H9 (cell line): ENCODE results near the gene IMPACT. TPM values are rescaled to one million over a fixed set of nuclear protein-coding genes. Genes with fewer than 3 reads are reported as not detected.

Experiments
- DNase-seq: peaks from one replicate; pipeline ENCODE4 v3.0.0-alpha.2; 2017
- H2AFZ ChIP-seq: one replicate; pipeline ENCODE4 v1.6.1; 2013; ENCODE audit warnings: mild to moderate bottlenecking, low read length, control low read depth, moderate library complexity
- H2AK5ac ChIP-seq: 2 replicates; pipeline ENCODE4 v1.6.1; 2013; ENCODE audit warnings: low read length, control low read depth, mixed read lengths; ENCODE audit not compliant: insufficient read length
- H2BK120ac ChIP-seq: one replicate; pipeline ENCODE4 v1.6.1; 2013; ENCODE audit warnings: low read depth, mild to moderate bottlenecking, low read length, control low read depth, inconsistent platforms; ENCODE audit not compliant: poor library complexity, severe bottlenecking
- H2BK12ac ChIP-seq: 2 replicates; pipeline ENCODE4 v1.6.1; 2013; ENCODE audit warnings: low read length, control low read depth, mixed read lengths, low read depth; ENCODE audit not compliant: insufficient read length
- H2BK15ac ChIP-seq: 2 replicates; pipeline ENCODE4 v1.6.1; 2013; ENCODE audit warnings: low read depth, low read length, control low read depth
- H2BK20ac ChIP-seq: one replicate; pipeline ENCODE4 v1.6.1; 2013; ENCODE audit warnings: low read depth, mild to moderate bottlenecking, low read length, control low read depth, inconsistent platforms; ENCODE audit not compliant: poor library complexity, severe bottlenecking
- H2BK5ac ChIP-seq: 2 replicates; pipeline ENCODE4 v1.6.1; 2013; ENCODE audit warnings: low read length, control low read depth, mixed read lengths; ENCODE audit not compliant: insufficient read length
- H3K14ac ChIP-seq: 2 replicates; pipeline ENCODE4 v1.6.1; 2013; ENCODE audit warnings: low read length, control low read depth; ENCODE audit not compliant: insufficient read depth
- H3K18ac ChIP-seq: 2 replicates; pipeline ENCODE4 v1.6.1; 2013; ENCODE audit warnings: low read depth, mild to moderate bottlenecking, mixed read lengths, low read length, control low read depth; ENCODE audit not compliant: insufficient read length
- H3K23ac ChIP-seq: 2 replicates; pipeline ENCODE4 v1.6.1; 2013; ENCODE audit warnings: low read length, control low read depth, mixed read lengths, low read depth; ENCODE audit not compliant: insufficient read length
- H3K23me2 ChIP-seq: 2 replicates; pipeline ENCODE4 v1.6.1; 2013; ENCODE audit warnings: low read depth, mild to moderate bottlenecking, mixed read lengths, low read length, control low read depth; ENCODE audit not compliant: insufficient read length, poor library complexity, severe bottlenecking
- H3K27ac ChIP-seq: 2 replicates; pipeline ENCODE4 v1.5.1; 2013; ENCODE audit warnings: low read length, control low read depth, mixed read lengths, low read depth; ENCODE audit not compliant: insufficient read length
- H3K27me3 ChIP-seq: 2 replicates; pipeline ENCODE4 v1.6.1; 2013; ENCODE audit warnings: low read length, control low read depth, inconsistent platforms; ENCODE audit not compliant: insufficient read depth
- H3K4ac ChIP-seq: 2 replicates; pipeline ENCODE4 v1.6.1; 2013; ENCODE audit warnings: low read depth, mild to moderate bottlenecking, control low read depth, inconsistent platforms, low read length, moderate library complexity
- H3K4me1 ChIP-seq: 2 replicates; pipeline ENCODE4 v1.6.1; 2013; ENCODE audit warnings: low read length, control low read depth, inconsistent platforms; ENCODE audit not compliant: insufficient read depth
- H3K4me2 ChIP-seq: 2 replicates; pipeline ENCODE4 v1.6.1; 2013; ENCODE audit warnings: low read length, control low read depth, mixed read lengths; ENCODE audit not compliant: insufficient read length, insufficient read depth
- H3K56ac ChIP-seq: 2 replicates; pipeline ENCODE4 v1.6.1; 2013; ENCODE audit warnings: low read depth, mild to moderate bottlenecking, mixed read lengths, low read length, control low read depth; ENCODE audit not compliant: insufficient read length
- H3K79me1 ChIP-seq: 2 replicates; pipeline ENCODE4 v1.6.1; 2013; ENCODE audit warnings: low read depth, mild to moderate bottlenecking, moderate library complexity, low read length, control low read depth, inconsistent platforms; ENCODE audit not compliant: insufficient read depth, poor library complexity, severe bottlenecking
- H3K79me2 ChIP-seq: 2 replicates; pipeline ENCODE4 v1.6.1; 2013; ENCODE audit warnings: low read length, control low read depth, inconsistent platforms; ENCODE audit not compliant: insufficient read depth
- H3K9ac ChIP-seq: 2 replicates; pipeline ENCODE4 v1.6.1; 2013; ENCODE audit warnings: low read length, control low read depth, mixed read lengths; ENCODE audit not compliant: insufficient read length; ENCODE audit errors: extremely low read depth
- H3K9me3 ChIP-seq: one replicate; pipeline ENCODE4 v1.6.1; 2013; ENCODE audit warnings: low read depth, low read length, inconsistent platforms; ENCODE audit not compliant: control insufficient read depth
- H3T11ph ChIP-seq: one replicate; pipeline ENCODE4 v1.6.1; 2013; ENCODE audit warnings: mild to moderate bottlenecking, low read length, control low read depth, inconsistent platforms
- H4K20me1 ChIP-seq: one replicate; pipeline ENCODE4 v1.6.1; 2013; ENCODE audit not compliant: control insufficient read depth, insufficient read length, insufficient read depth
- H4K5ac ChIP-seq: 2 replicates; pipeline ENCODE4 v1.6.1; 2013; ENCODE audit warnings: low read depth, mild to moderate bottlenecking, mixed read lengths, low read length, control low read depth; ENCODE audit not compliant: insufficient read length
- H4K8ac ChIP-seq: replicated peaks from 2 replicates; pipeline ENCODE4 v1.6.1; 2013; ENCODE audit warnings: low read length, control low read depth, mixed read lengths, low read depth; ENCODE audit not compliant: insufficient read length
- H4K91ac ChIP-seq: 2 replicates; pipeline ENCODE4 v1.6.1; 2013; ENCODE audit warnings: low read depth, mild to moderate bottlenecking, moderate library complexity, mixed read lengths, low read length, control low read depth; ENCODE audit not compliant: insufficient read length
- H3K27ac Mint-ChIP-seq, 3 experiments: 2 replicates in 2 of 3; 3 replicates in 1 of 3; pipeline ENCODE4 v1.8.0; 2020 to 2021; ENCODE audit warnings: mixed read lengths in 3 of 3, mild to moderate bottlenecking in 1 of 3, moderate library complexity in 1 of 3
- H3K27me3 Mint-ChIP-seq: 2 replicates; pipeline ENCODE4 v1.8.0; 2021; ENCODE audit warnings: low read depth, mild to moderate bottlenecking, moderate library complexity, mixed read lengths
- H3K36me3 Mint-ChIP-seq, 3 experiments: 2 replicates in 2 of 3; 3 replicates in 1 of 3; pipeline ENCODE4 v1.8.0; 2020 to 2021; ENCODE audit warnings: low read depth in 3 of 3, mixed read lengths in 3 of 3; ENCODE audit not compliant: insufficient read depth in 1 of 3
- H3K4me1 Mint-ChIP-seq, 2 experiments: 2 replicates each; pipeline ENCODE4 v1.8.0; 2020; ENCODE audit warnings: mixed read lengths in 2 of 2
- H3K4me3 Mint-ChIP-seq, 2 experiments: 2 replicates in 1 of 2; 3 replicates in 1 of 2; pipeline ENCODE4 v1.8.0; 2020 to 2021; ENCODE audit warnings: mild to moderate bottlenecking in 2 of 2, mixed read lengths in 2 of 2, moderate library complexity in 1 of 2
- H3K9me3 Mint-ChIP-seq, 2 experiments: 2 replicates in 1 of 2; 3 replicates in 1 of 2; pipeline ENCODE4 v1.8.0; 2020; ENCODE audit warnings: mild to moderate bottlenecking in 2 of 2, mixed read lengths in 2 of 2, moderate library complexity in 1 of 2
- WGBS: extraction: QIAGEN DNeasy Blood & Tissue Kit; methylation state at CpG from one replicate; pipeline ENCODE4 v1.1.7; 2013; ENCODE audit warnings: missing lambda C conversion rate, low lambda C conversion rate, mixed read lengths; ENCODE audit not compliant: insufficient read length; ENCODE audit errors: extremely low coverage; 5-methylcytosine and 5-hydroxymethylcytosine counted together
- total RNA-seq: library from RNA; stranded (reverse); gene quantifications from 2 replicates; pipeline ENCODE4 v1.2.1, GENCODE V29; 2021
- TF ChIP-seq, protein P1 (sequence below): fragments of 200-600 bp; sonication (generic); conservative IDR thresholded peaks from 3 replicates; pipeline ENCODE4 v1.8.0; 2021; ENCODE audit warnings: antibody characterized with exemption, mild to moderate bottlenecking

Gene IMPACT
- total RNA-seq, 1 experiment from 2014 or later: 41.9 TPM

DNA sequence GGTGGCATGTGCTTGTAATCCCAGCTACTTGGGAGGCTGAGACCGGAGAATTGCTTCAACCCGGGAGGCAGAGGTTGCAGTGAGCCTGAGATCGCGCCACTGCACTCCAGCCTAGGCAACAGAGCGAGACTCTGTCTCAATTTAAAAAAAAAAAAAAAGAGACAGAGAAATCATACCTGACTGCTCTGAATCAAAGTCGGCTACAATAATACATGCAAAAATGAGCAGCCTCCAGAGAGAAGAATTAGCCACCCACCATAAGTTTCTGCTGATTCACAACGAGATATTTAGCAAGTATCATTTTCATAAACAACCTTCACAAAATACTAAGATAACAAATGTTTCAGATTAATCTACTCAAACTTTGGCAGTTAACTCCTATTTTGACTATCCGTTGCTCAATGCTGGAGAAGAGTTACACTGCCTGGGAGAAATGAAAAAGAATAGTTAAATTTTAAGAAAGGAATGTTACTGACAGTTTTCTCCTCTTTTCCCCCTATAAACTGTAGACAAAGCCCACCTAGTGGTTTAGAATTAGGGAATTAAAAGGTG, 30.3 kb upstream of the IMPACT start:
- no peak overlapping the region for H2BK5ac ChIP-seq
- H4K8ac ChIP-seq: no peak overlapping the region
- H3K4me1 ChIP-seq: peaks cover 2% of the 10 kb centered on the region; the same call in 1 of the 2 replicates
- Mint-ChIP-seq H3K36me3 (peaks cover under 1 to 6% (median 2%) of the 10 kb centered on the region in 3 experiments; a peak in 5 of 7 replicates), H3K27me3 (no peaks in the 10 kb centered on the region), H3K27ac (no peak overlapping the region), H3K4me3 (peak overlapping the region; percentile 40 to 91), H3K4me1 (peaks cover 47 to 48% of the 10 kb centered on the region in 2 experiments), H3K9me3 (no peaks in the 10 kb centered on the region)
- no peaks in the 10 kb centered on the region for H3K9me3 ChIP-seq
- H3K9ac ChIP-seq: no peak overlapping the region
- H2AFZ ChIP-seq: no peak overlapping the region
- H3K23me2 ChIP-seq: peaks cover 5% of the 10 kb centered on the region
- H3K56ac ChIP-seq: no peak overlapping the region
- H3T11ph ChIP-seq: no peak overlapping the region
- no peaks in the 10 kb centered on the region for H3K27me3 ChIP-seq
- H3K4me2 ChIP-seq: peak overlapping the region; percentile 79
- H2BK15ac ChIP-seq: no peak overlapping the region
- H2BK12ac ChIP-seq: no peak overlapping the region
- no peak overlapping the region for H2BK20ac ChIP-seq
- peaks cover 5% of the 10 kb centered on the region; the same call in 1 of the 2 replicates for H3K79me2 ChIP-seq
- no peak overlapping the region for H3K14ac ChIP-seq
- H4K5ac ChIP-seq: no peak overlapping the region
- no CpG with 5 or more reads among the region's 8 CpGs for WGBS
- no peak overlapping the region for H3K4ac ChIP-seq
- H3K18ac ChIP-seq: no peak overlapping the region
- H3K79me1 ChIP-seq: no peaks in the 10 kb centered on the region
- H3K23ac ChIP-seq: no peak overlapping the region
- H2BK120ac ChIP-seq: no peak overlapping the region
- no peak overlapping the region for H3K27ac ChIP-seq
- H2AK5ac ChIP-seq: no peak overlapping the region
- DNase-seq: no peak
- H4K20me1 ChIP-seq: no peaks in the 10 kb centered on the region
- no peak overlapping the region for H4K91ac ChIP-seq
- TF ChIP-seq, protein P1, sequence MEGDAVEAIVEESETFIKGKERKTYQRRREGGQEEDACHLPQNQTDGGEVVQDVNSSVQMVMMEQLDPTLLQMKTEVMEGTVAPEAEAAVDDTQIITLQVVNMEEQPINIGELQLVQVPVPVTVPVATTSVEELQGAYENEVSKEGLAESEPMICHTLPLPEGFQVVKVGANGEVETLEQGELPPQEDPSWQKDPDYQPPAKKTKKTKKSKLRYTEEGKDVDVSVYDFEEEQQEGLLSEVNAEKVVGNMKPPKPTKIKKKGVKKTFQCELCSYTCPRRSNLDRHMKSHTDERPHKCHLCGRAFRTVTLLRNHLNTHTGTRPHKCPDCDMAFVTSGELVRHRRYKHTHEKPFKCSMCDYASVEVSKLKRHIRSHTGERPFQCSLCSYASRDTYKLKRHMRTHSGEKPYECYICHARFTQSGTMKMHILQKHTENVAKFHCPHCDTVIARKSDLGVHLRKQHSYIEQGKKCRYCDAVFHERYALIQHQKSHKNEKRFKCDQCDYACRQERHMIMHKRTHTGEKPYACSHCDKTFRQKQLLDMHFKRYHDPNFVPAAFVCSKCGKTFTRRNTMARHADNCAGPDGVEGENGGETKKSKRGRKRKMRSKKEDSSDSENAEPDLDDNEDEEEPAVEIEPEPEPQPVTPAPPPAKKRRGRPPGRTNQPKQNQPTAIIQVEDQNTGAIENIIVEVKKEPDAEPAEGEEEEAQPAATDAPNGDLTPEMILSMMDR: no peak
